Activated CD4-positive, alpha-beta memory T cell treated with anti-CD3 and anti-CD28 coated beads for 36 hours (primary cell): ENCODE data around the gene SUPT3H. TPM values are rescaled to one million over a fixed set of nuclear protein-coding genes. Genes with fewer than 3 reads are reported as not detected.

Experiments used
- CTCF ChIA-PET: fragments of 350-600 bp; sonication (Branson Sonifier 250); formaldehyde crosslinking; loops from one replicate; lab custom pipeline; 2021; ENCODE audit warnings: antibody characterized with exemption, inconsistent platforms; lab: Charles Lee
- POLR2A ChIA-PET: fragments of 350-600 bp; sonication (Branson Sonifier 250); formaldehyde crosslinking; loops from one replicate; lab custom pipeline; 2021; ENCODE audit warnings: antibody characterized with exemption; lab: Charles Lee
- DNase-seq: peaks from one replicate; pipeline ENCODE4 v3.0.0-alpha.2; 2020
- H3K27ac Mint-ChIP-seq: one replicate; pipeline ENCODE4 v1.8.0; 2021; ENCODE audit warnings: mixed read lengths
- H3K27me3 Mint-ChIP-seq: one replicate; pipeline ENCODE4 v1.8.0; 2021; ENCODE audit warnings: mixed read lengths
- H3K36me3 Mint-ChIP-seq: one replicate; pipeline ENCODE4 v1.8.0; 2021; ENCODE audit warnings: mixed read lengths
- H3K4me1 Mint-ChIP-seq: one replicate; pipeline ENCODE4 v1.8.0; 2021; ENCODE audit warnings: low read depth, mixed read lengths
- H3K4me3 Mint-ChIP-seq: one replicate; pipeline ENCODE4 v1.8.0; 2021; ENCODE audit warnings: mild to moderate bottlenecking, mixed read lengths
- H3K9me3 Mint-ChIP-seq: one replicate; pipeline ENCODE4 v1.8.0; 2021; ENCODE audit warnings: mixed read lengths
- intact Hi-C: fragments of 100-400 bp; cut with micrococcal nuclease; formaldehyde crosslinking; loops from one replicate; pipeline ENCODE4 v1.15.1; 2023
- total RNA-seq, 2 experiments: library from RNA; stranded (reverse); gene quantifications; one replicate each; pipeline ENCODE4 v1.2.3, GENCODE V29; 2021

SUPT3H gene
- total RNA-seq, 2 experiments from 2014 or later: 17.4 to 18.2 TPM

DNA sequence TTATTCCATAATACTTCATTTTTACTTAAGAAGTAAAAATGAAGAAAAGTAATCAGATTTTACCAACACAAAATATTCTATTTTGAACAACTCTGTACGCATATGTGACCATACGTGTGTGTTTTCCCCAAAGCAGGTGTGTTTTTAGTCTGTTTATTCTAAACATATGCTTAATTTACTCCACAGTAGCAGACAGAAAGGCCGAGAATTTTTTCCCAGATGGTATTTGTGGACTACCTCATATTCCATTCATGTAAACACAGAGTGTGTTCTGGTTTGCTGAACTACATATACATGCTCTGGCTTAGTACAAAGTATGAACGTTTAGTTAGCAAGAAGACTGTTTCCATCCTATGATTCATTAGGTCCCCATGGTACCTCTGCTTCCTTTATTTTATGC, 282.9 kb downstream of the SUPT3H start:
- Mint-ChIP-seq H3K4me3 (no peak overlapping the region), H3K36me3 (peaks cover 1% of the 10 kb centered on the region), H3K27me3 (no peaks in the 10 kb centered on the region), H3K27ac (no peak overlapping the region), H3K4me1 (no peaks in the 10 kb centered on the region), H3K9me3 (no peaks in the 10 kb centered on the region)
- ChIA-PET POLR2A (no interaction called here), CTCF (no interaction called here)
- DNase-seq: no peak
- intact Hi-C loops: no loop called here

DNA sequence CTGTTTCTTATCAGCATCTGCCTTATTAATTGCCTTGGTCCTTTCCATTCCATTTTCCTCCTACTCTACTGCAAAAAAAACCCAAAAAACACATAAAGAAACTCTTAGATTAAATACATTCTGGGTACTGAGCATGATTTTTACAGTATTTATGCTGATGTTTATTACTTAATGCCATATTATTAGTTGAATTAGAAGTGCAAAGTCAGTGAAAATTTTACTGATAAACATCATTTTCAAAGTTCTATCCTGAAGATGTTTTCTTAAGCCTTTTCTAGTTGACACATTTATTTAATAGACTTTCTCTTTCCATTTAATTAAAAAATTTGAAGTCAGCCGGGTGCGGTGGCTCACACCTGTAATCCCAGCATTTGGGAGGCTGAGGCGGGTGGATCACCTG, 285.6 kb downstream of the SUPT3H start:
- POLR2A ChIA-PET: no interaction called here
- Mint-ChIP-seq H3K27me3 (no peaks in the 10 kb centered on the region), H3K36me3 (no peaks in the 10 kb centered on the region), H3K4me1 (no peaks in the 10 kb centered on the region), H3K9me3 (no peaks in the 10 kb centered on the region), H3K4me3 (no peak overlapping the region), H3K27ac (no peak overlapping the region)
- CTCF ChIA-PET: interaction anchor here (0.6 kb wide), 1 partner anchor 932 kb away, joined by 4 read pairs; no protein-coding TSS in a partner anchor
- no peak for DNase-seq
- intact Hi-C loops: no loop called here

DNA sequence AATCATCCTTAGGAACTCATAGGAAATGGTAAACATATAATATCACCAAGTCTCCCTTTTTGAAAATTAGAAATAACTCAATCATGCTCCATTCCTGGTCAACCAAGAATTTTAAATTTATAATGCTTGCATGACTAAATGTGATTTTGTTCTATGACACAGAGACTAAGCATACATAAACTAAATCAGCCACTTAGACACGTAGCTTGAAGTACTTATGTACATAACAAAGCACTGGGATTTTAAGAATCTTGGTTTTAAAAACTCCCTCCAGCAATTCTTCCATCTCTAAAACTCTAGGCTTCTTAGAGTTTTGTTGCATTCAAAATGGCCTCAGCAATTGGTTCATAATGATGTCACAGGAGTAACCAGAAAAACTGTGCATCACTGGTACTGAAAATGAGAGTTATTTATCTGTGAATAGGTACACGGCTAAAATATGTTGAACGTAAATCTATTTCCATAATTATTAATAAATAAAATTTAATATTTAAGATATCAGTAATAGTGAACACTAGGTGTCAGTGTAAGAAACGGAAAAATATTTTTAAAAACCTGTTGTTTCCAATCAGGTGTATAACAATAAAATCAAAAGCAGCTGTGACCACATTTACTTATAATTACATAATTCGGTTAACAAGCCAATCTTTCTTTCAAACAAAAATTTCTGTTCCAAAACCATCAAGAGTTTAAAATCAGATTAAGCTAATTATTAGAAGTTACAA, 291.2 kb downstream of the SUPT3H start:
- intact Hi-C loops: no loop called here
- peaks cover 4% of the 10 kb centered on the region for H3K36me3 Mint-ChIP-seq
- peaks cover 14% of the 10 kb centered on the region for H3K9me3 Mint-ChIP-seq
- H3K27ac Mint-ChIP-seq: no peak overlapping the region
- CTCF ChIA-PET: no interaction called here
- POLR2A ChIA-PET: no interaction called here
- no peak overlapping the region for H3K4me3 Mint-ChIP-seq
- DNase-seq: no peak
- H3K27me3 Mint-ChIP-seq: no peaks in the 10 kb centered on the region
- H3K4me1 Mint-ChIP-seq: peaks cover 17% of the 10 kb centered on the region

DNA sequence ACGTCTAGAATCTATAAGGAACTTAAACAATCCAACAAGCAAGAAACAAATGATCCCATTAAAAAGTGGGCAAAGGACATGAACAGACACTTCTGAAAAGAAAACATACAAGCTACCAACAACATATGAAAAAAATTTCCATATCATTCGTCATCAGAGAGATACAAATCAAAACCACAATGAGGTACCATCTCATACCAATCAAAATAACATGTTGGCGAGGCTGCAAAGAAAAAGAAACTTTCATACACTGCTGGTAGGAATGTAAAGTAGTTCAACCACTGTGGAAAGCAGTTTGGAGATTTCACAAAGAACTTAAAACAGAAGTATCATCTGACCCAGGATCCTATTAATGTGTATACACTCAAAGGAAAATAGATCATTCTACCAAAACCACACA, 293.5 kb downstream of the SUPT3H start:
- peak overlapping the region; percentile 42 for H3K27ac Mint-ChIP-seq
- peaks cover 17% of the 10 kb centered on the region for H3K4me1 Mint-ChIP-seq
- intact Hi-C loops: no loop called here
- H3K36me3 Mint-ChIP-seq: peaks cover 12% of the 10 kb centered on the region
- H3K27me3 Mint-ChIP-seq: no peaks in the 10 kb centered on the region
- POLR2A ChIA-PET: no interaction called here
- no peak for DNase-seq
- CTCF ChIA-PET: interaction anchor here (1.4 kb wide), 1 partner anchor 79 kb away, joined by 3 read pairs; no protein-coding TSS in a partner anchor
- H3K4me3 Mint-ChIP-seq: no peak overlapping the region
- H3K9me3 Mint-ChIP-seq: peaks cover 21% of the 10 kb centered on the region

DNA sequence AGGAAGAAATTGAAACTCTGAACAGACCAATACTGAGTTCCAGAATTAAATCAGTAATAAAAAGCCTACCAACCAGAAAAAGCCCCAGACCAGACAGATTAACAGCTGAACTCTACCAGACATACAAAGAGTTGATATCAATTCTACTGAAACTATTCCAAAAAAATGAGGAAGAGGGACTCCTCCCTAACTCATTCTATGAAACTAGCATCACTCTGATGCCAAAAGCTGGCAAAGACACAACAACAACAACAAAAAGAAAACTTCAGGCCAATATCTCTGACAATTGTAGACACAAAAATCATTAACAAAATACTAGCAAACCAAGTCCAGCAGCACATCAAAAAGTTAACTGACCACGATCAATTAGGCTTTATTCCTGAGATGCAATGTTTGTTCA, 295.6 kb downstream of the SUPT3H start:
- POLR2A ChIA-PET: no interaction called here
- no peak overlapping the region for H3K27ac Mint-ChIP-seq
- H3K4me3 Mint-ChIP-seq: no peak overlapping the region

DNA sequence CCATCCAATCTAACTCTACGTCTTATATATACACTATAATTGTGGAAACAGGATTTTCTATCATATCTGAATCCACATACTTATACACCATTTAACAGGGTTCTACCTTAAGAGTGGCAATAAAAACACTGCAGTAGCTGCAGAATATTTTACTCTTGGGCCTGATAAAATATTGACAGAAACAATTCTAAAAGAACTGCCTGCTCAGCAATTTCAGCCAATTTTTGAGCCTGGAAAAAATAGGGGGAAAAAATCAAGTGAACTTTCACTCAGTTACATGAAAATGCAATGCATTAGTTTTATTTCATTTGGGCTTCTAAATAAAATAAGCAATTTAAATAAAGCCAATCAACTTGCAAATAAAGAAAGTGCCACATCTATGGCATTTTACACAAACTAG, 296.1 kb downstream of the SUPT3H start:
- peaks cover 25% of the 10 kb centered on the region for H3K36me3 Mint-ChIP-seq
- H3K9me3 Mint-ChIP-seq: peaks cover 40% of the 10 kb centered on the region
- CTCF ChIA-PET: interaction anchor here (1.1 kb wide), 1 partner anchor 266 kb away, joined by 3 read pairs; no protein-coding TSS in a partner anchor
- no peak overlapping the region for H3K27ac Mint-ChIP-seq
- DNase-seq: no peak
- H3K4me1 Mint-ChIP-seq: peaks cover 17% of the 10 kb centered on the region
- no peaks in the 10 kb centered on the region for H3K27me3 Mint-ChIP-seq
- intact Hi-C loops: no loop called here
- POLR2A ChIA-PET: no interaction called here
- H3K4me3 Mint-ChIP-seq: no peak overlapping the region

More for the DNA sequence above, 295.6 kb downstream of the SUPT3H start:
- Mint-ChIP-seq H3K9me3 (peaks cover 40% of the 10 kb centered on the region), H3K27me3 (no peaks in the 10 kb centered on the region), H3K4me1 (peaks cover 17% of the 10 kb centered on the region), H3K36me3 (peaks cover 25% of the 10 kb centered on the region)
- intact Hi-C loops: no loop called here
- DNase-seq: no peak
- CTCF ChIA-PET: interaction anchor here (1.1 kb wide), 1 partner anchor 266 kb away, joined by 3 read pairs; no protein-coding TSS in a partner anchor

DNA sequence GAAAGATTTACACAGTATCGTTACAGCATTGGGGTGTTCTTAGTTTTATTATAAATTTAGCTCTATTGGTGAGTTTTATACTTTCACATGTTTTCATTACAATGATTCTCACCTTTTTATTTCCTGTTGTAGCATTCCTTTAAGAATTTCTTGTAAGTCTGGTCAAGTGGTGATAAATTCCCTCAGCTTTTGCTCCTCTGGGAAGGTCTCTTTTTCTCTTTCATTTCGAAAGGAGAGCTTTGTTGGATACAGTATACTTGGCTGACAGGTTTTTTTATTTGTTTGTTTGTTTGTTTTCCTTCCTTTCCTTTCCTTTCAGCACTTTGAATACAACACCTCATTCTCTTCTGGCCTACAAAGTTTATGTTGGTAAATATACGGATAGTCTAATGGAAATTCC, 299.3 kb downstream of the SUPT3H start:
- ChIA-PET CTCF (no interaction called here), POLR2A (no interaction called here)
- Mint-ChIP-seq H3K4me1 (peaks cover 14% of the 10 kb centered on the region), H3K4me3 (no peak overlapping the region), H3K9me3 (peaks cover 28% of the 10 kb centered on the region), H3K36me3 (peaks cover 21% of the 10 kb centered on the region), H3K27ac (no peak overlapping the region), H3K27me3 (no peaks in the 10 kb centered on the region)
- DNase-seq: no peak
- intact Hi-C loops: no loop called here

DNA sequence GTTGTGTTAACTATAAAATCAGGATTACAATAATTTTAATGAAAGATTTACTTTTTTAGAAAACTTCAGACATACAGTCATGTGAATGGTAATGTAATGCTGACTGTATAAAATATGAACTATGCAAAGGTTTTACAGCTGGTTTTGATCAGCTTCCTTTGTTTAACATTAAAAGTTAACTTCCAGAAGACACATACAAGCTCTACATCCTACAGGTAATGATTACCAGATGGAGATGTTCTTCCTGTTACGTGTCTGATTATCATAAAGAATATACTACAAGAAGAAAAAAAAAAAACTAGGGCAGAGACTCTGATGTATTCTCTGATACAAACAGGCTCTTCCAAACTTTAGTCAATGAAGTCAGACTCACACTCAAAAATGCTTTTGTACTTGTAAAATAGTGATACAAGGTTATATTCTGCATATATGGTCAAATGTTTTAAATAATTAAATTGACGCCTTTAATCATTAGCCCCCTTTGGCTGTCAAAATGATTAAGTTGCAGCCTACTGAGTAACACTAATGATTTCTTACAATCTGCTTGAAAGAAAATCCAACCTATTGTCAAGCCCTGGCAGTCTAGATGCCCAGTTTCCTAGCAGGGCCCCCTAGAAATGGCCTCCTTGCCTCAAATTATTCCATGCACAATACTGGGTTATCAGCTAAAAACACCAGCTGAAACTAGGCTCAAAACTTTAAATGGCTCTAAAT, 301.4 kb downstream of the SUPT3H start:
- CTCF ChIA-PET: no interaction called here

DNA sequence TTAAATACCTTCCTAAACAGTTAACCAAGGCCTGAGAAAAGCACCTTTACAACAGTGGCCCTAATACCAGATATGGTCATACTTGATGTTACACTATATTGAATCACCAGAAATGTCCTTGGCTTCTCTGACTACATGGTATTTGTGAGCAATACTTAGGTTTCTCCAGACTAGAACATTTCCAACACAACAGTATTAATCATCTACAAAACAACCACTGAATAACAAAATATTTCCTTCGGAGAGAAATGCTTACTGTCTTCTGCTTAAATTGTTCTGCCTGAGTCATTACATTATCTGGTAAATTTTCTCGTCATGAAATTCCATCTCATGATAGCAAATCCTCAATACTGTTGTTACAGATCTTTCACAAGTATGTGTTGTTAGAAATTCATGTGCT, 302.5 kb downstream of the SUPT3H start:
- POLR2A ChIA-PET: no interaction called here
- no peak overlapping the region for H3K27ac Mint-ChIP-seq
- peaks cover 23% of the 10 kb centered on the region for H3K4me1 Mint-ChIP-seq
- CTCF ChIA-PET: no interaction called here
- peaks cover 25% of the 10 kb centered on the region for H3K9me3 Mint-ChIP-seq
- H3K27me3 Mint-ChIP-seq: no peaks in the 10 kb centered on the region
- no peak overlapping the region for H3K4me3 Mint-ChIP-seq
- intact Hi-C loops: no loop called here
- no peak for DNase-seq
- peaks cover 21% of the 10 kb centered on the region for H3K36me3 Mint-ChIP-seq

More for the DNA sequence above, 301.4 kb downstream of the SUPT3H start:
- peaks cover 25% of the 10 kb centered on the region for H3K9me3 Mint-ChIP-seq
- POLR2A ChIA-PET: no interaction called here
- no peaks in the 10 kb centered on the region for H3K27me3 Mint-ChIP-seq
- H3K4me1 Mint-ChIP-seq: peaks cover 23% of the 10 kb centered on the region
- H3K4me3 Mint-ChIP-seq: no peak overlapping the region
- no peak overlapping the region for H3K27ac Mint-ChIP-seq
- intact Hi-C loops: no loop called here
- peaks cover 21% of the 10 kb centered on the region for H3K36me3 Mint-ChIP-seq
- DNase-seq: no peak

DNA sequence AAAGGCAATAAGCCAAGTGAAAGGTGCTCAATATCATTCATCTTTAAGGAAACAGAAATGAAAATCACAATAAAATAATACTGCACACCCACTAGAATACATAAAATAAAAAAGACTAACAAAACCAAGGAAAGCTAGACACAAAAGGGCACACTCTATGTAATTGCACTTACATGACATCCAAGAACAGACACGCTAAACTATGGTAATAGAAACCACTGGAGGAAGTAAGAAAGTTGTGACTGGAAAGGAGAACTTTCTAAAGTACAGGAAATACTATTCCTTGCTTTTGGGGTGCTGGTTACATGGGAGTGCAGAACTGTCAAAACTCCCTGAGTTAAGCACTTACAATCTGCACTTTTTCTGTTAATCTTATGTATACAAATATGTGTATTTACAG, 303.3 kb downstream of the SUPT3H start:
- POLR2A ChIA-PET: no interaction called here

DNA sequence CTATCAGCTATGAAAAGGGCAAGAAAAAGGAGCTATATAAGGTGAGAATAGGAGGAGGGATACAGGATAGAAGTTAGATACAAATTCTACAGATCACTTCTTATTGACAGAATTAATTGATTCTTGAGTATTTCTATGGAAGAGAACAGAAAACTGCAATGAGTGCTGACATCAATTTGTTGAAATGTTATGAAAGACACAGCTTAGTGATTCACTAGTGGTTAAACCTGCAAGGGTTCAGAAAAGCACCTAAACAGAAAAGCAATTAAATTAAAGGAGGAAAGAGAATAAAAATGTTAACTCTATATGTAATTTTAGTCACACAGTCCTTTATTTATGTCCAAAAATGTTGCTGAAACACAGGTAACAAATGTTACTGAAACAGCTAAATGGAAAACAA, 304.0 kb downstream of the SUPT3H start:
- Mint-ChIP-seq H3K36me3 (peaks cover 12% of the 10 kb centered on the region), H3K4me1 (peaks cover 23% of the 10 kb centered on the region), H3K9me3 (peaks cover 13% of the 10 kb centered on the region), H3K27me3 (no peaks in the 10 kb centered on the region), H3K4me3 (no peak overlapping the region), H3K27ac (no peak overlapping the region)
- no peak for DNase-seq
- CTCF ChIA-PET: interaction anchor here (1.3 kb wide), 1 partner anchor 406 kb away, joined by 3 read pairs; no protein-coding TSS in a partner anchor
- intact Hi-C loops: no loop called here
- POLR2A ChIA-PET: no interaction called here

More for the DNA sequence above, 303.3 kb downstream of the SUPT3H start:
- intact Hi-C loops: no loop called here
- Mint-ChIP-seq H3K4me1 (peaks cover 23% of the 10 kb centered on the region), H3K4me3 (no peak overlapping the region), H3K9me3 (peaks cover 20% of the 10 kb centered on the region), H3K27me3 (no peaks in the 10 kb centered on the region), H3K36me3 (peaks cover 15% of the 10 kb centered on the region), H3K27ac (no peak overlapping the region)
- no peak for DNase-seq
- CTCF ChIA-PET: interaction anchor here (1.3 kb wide), 1 partner anchor 406 kb away, joined by 3 read pairs; no protein-coding TSS in a partner anchor

DNA sequence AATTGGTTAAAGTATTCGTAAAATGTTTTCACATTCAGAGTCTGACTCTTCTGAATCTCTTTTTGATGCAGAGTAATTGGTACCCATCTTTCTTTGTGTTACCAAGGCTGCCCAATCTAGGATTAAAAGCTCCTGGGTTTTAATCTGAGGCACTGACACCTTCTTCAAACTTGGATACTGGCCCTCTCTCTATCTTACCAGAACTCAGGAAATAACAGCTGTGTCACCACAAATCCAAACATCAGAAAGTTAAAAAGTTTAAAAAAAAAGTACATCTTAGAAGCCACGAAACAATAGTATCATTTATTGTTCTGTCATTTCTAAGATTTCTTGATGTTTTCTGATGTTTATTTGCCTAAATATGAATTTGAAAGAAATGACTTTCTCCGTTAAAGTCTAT, 305.1 kb downstream of the SUPT3H start:
- H3K27me3 Mint-ChIP-seq: no peaks in the 10 kb centered on the region
- H3K9me3 Mint-ChIP-seq: peaks cover 2% of the 10 kb centered on the region
- H3K36me3 Mint-ChIP-seq: peaks cover 2% of the 10 kb centered on the region
- no peak overlapping the region for H3K27ac Mint-ChIP-seq
- no peak overlapping the region for H3K4me3 Mint-ChIP-seq
- no peak for DNase-seq
- ChIA-PET CTCF (no interaction called here), POLR2A (no interaction called here)
- intact Hi-C loops: no loop called here
- H3K4me1 Mint-ChIP-seq: peaks cover 23% of the 10 kb centered on the region
